HL-60/S4 treated with retinoic acid at 250 ng/mL for 4 days and 3 days (cell line): ENCODE measurements around the gene METTL15.
"Not testable (repeated sequence)": the region's sequence is repeated elsewhere in the genome, so short reads cannot be mapped to it uniquely, and the experiment has no call there.

Source experiments
- in situ Hi-C: fragments of 300-500 bp; cut with MboI; formaldehyde crosslinking; loops from 2 replicates; pipeline ENCODE4 v1.7.0; 2022; ENCODE audit warnings: low sequenced_read_pairs

METTL15 gene

DNA sequence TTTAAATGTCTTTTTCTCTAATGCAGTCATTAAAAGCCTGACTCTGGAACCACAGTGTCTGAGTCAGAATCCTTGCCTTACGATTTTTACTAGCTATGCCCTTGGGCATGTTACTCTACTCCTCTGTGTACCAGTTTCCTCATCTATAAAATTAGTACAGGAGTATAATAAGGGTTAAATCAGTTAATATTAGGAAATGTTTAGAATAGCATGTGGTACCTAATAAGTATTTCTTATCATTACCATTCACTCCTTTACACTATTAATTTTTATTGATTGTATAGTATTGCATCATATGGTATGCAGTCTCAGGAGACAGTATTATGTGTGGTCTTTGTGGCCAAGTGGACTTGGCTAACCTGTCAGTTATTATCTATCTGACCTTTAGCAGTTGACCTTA is 68.2 kb downstream of the METTL15 start:
- in situ Hi-C loops, result no loop called here

DNA sequence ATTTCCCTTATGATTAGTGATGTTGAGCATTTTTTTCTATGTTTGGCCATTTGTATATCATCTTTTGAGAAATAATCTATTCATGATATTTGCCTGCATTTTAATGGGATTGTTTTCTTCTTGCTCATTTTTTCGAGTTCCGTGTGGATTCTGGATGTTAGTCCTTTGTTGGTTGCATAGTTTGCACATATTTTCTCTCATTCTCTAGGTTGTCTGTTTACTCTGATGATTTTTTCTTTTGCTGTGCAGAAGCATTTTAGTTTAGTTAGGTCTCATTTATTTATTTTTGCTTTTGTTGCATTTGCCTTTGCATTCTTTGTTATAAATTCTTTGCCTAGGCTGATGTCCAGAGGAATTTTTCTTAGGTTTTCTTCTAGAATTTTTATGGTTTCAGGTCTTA is 87.3 kb downstream of the METTL15 start:
- in situ Hi-C loops, result no loop called here

DNA sequence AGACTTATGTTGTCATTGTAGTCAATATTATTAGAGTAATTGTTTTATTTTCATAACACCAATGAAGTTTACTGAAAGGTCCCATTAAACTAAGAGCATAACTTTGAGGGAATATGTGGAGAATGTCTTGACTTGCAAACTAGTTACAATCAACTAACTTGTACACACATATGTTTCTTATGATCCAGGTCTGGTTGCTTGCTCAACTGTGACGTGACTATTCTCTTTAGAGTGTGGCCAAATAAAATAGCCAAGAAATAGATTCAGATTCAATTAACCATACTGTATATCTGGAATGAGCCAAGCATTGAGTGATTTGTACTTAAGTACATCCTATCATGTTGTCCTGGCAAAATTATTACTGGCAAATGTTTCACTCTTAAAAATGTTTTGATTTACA is 101.7 kb downstream of the METTL15 start:
- in situ Hi-C loops, result no loop called here

DNA sequence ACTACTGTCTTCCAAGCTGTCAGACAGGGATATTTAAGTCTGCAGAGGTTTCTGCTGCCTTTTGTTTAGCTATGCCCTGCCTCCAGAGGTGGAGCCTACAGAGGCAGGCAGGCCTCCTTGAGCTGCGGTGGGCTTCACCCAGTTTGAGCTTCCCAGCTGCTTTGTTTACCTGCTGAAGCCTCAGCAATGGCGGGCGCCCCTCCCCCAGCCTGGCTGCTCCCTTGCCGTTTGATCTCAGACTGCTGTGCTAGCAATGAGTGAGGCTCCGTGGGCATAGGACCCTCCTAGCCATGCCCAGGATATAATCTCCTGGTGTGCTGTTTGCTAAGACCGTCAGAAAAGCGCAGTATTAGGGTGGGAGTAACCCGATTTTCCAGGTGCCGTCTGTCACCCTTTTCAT is 113.9 kb downstream of the METTL15 start:
- in situ Hi-C loops, result not testable (repeated sequence)

DNA sequence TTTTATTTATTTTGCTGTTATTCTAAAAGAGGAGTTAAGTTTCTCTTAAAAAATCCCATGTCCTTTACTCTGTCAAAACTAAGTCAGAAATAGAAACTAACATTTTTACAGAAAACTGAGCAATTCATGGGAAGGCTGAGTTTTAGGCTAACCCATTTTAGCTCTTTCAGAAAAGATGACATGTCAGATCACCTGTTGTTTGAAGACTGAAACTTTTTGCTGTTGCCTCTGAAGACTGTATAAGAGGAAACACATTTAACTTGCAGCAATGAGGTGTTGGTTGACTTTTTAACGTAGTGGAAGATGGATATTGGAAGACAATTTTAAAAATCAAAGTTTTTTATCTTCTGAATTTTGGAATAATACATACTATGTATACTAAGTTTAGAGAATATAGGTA is 115.4 kb downstream of the METTL15 start:
- in situ Hi-C loops, result no loop called here

DNA sequence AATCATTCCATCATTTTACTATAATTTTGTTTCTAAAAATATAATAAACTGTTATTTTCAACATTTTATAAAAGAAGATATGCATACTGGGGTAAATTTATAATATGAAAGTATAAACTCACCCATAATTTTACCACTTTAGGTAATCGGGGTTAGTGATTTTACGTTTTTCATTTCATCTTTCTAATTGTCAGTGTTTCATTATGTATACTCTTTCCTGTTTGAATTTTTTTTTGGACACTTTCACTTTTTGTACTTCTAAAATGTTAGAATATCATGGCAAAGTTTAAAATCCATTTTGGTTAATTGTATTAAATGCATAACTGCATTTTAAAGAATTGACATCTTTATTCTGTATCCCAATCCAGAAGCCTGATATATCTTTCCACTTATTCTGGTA is 115.8 kb downstream of the METTL15 start:
- in situ Hi-C loops, result no loop called here

DNA sequence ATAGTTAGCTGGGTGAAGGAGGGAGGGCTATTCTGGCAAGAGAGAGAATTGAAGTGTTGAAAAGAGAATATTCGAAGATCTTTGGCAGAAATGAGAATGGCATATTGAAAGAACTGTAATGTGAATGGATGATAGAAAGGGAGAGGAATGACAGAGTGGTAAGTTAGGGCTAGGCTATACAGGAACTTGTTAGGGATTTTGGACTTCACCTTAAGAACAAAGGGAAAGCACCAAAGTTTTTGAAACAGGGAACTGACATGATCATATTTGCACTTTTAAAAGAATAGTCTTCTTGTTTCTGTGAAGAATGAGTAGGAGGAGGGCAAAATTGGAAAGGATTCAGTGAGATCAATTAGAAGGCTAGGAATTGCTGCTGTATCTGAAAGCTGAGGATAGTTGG is 119.3 kb downstream of the METTL15 start:
- in situ Hi-C loops, result no loop called here

DNA sequence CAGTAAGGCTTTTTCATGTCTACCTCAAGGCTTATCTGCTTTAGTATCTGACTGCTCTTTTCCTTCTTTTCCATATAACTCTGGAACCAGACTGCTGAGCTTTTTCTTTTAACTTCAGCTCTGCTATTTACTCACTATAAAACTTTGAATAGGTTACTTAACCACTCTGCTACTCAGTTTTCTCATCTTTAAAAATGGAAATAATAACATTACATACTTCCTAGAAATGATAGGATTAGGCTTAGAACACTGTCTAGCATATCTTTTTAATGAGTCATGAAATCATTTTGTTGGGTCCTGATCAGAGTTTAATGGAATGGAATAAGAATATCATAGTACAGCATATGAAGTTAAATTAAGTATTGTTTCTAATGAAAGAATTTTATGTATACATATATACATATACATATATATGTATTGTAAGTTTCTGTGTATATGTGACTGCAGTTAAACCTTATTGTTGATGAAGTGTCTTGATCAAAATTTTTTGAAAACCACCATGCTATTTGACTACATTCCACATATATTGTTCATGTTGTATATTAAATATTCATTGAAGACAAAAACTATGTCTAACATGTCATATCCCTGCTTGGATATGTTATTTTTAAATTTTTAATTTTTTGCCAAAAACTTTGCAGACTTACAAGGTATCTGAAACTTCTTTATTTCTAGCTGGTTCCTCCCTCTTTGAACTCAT is 120.2 kb downstream of the METTL15 start:
- in situ Hi-C loops, result no loop called here

DNA sequence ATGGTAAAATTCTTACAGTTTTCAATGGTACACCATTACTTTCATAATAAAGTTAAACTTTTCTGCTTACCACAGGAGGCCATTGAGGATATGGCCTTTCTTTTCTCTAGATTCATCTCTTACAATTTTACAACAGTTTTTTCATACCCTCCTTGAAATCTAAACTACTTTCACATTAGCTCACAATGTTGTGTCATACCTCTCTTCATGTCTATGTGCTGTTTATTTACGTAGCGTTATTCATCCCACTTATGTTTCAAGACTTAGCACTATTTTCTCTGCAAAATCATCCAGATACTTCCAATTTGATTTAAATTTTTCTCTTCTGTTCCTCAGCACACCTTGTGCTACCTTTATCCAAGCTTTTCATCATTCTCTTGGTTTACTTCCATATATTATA is 123.3 kb downstream of the METTL15 start:
- in situ Hi-C loops, result no loop called here

DNA sequence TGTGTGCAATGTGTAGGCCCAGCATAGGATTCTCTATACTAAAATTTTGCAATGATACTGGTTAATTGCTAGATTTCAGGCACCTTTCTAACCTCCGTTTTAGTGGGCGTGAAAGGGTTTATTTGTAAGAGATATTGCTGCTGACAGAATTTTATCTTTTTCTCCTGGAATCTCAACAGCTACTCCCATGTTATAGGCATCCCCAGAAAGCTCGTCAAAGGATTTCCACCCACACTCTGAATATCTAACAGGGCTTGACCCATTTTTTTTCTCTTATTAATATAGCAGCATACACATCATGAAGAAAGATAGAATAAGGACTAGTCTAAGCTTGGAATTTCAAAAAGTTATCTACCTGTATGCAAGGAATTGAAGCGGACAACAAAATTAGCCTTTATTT is 124.5 kb downstream of the METTL15 start:
- in situ Hi-C loops, result no loop called here

DNA sequence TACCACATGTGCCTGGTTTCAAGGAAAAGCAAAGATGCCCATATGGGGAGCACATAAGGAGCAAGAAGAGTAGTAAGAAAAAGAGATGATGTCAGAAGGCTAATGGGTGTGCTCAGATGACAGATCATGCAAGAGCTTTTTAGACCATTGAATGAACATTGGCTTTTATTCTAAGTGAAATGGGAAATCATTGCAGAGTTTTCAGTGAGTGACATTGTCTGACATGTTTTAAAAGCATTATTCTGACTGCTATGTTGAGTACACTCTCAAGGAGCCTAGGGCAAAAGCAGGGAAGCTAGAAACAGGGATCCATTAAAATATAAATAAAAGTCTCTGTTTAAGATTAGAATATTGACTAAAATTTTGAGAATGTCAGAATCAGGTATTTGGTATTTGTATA is 133.6 kb downstream of the METTL15 start:
- in situ Hi-C loops, result no loop called here

DNA sequence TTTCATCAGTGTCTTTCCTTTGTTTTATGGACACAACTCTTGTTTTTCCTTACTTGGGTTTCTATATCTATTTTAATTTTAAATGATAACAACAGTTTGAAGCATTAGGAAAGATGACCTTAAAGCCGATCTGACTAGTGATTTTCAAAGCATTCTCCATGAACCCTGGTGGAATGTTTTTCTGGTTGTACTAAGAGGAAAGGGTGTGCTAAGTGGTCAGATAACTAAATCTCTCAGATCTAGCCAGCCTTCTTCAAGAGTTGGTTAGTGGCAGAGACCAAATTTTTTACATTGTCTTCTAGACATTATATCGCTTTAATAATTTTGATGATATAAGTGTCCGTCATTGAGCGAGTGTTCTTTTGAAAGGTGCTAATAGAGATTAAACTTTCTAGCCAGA is 134.4 kb downstream of the METTL15 start:
- in situ Hi-C loops, result no loop called here

DNA sequence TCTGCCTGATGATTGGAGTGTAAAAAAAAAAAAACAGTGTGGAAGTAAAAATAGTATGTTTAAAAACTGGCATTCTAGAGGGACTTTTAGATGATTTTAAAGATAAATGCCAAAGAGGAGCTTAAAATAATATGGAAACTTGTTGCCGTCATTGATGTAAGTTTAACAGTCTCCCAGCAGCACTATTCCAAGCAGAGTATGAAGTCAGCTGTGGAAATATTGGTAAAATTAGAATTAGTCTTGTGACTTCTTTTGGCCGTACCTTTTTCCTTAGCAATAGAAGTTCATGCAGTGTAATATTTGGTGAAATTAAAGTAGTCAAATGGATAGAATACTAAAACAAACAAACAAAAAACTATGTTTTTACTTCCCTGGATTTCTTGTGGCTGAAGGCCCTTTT is 134.9 kb downstream of the METTL15 start:
- in situ Hi-C loops, result no loop called here

DNA sequence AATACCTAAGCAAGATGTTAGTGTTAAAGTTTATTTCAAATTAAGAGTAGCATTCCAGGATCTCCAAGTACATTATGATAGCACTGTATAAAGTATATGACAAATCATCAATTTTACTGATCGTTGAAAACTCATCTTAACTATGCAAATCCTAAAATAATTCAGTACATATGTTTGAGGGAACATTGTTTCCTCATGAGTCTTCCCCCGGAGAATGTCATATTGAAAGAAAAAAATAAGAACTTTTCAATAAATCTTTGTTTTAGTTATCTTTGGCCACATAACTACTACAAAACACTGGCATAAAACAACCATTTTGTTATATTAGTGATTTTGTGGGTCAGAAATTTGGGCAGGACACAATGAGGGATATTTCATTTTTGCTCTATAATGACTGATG is 135.4 kb downstream of the METTL15 start:
- in situ Hi-C loops, result no loop called here

DNA sequence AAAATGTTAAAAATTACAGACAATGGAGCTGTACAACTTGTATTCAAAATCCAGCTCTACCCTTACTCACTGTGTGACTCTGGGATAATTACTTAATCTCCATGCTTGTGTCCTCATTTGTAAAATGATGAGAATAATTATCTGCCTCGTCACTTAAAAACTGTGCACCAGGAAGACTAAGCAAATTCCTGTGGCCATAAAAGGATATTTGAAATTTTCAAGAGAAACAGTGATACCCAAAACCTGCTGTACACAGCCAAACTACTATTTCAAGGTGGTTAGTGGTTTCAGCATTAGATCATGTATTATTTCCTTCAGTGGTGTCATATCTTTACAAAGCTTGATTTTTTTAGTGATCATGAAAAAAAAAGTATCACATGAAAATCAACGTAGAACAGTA is 136.9 kb downstream of the METTL15 start:
- in situ Hi-C loops, result no loop called here

DNA sequence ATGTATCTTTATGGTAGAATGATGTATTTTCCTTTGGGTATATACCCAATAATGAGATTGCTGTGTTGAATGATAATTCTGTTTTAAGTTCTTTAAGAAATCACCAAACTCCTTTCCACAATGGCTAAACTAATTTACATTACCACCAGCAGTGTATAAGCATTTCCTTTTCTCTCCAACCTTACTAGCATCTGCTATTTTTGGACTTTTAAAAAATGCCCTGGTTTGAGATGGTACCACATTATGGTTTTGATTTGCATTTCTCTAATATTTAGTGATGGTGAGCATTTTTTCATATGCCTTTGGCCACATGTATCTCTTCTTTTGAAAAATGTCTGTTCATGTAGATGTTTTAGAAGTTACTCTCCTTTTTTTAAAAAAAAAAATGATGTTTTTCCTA is 142.0 kb downstream of the METTL15 start:
- in situ Hi-C loops, result no loop called here

DNA sequence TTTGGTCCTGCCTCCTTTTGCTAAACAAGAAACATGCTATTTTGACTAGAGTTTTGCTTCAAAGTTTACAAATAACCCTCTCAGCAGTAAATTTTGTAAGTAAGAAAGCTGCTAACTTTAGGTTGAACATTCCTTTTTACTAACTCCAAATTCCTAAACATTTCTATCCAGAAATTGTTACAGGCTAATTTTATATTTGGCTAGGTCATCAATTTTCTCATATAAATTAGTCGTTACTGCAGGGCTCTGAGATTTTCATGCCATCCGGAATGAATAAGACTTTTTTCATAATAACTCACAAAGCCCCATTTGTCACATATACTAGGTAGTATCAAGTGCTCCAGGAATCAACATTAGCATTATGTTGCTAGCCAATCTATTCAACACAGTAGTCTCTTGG is 143.1 kb downstream of the METTL15 start:
- in situ Hi-C loops, result no loop called here

DNA sequence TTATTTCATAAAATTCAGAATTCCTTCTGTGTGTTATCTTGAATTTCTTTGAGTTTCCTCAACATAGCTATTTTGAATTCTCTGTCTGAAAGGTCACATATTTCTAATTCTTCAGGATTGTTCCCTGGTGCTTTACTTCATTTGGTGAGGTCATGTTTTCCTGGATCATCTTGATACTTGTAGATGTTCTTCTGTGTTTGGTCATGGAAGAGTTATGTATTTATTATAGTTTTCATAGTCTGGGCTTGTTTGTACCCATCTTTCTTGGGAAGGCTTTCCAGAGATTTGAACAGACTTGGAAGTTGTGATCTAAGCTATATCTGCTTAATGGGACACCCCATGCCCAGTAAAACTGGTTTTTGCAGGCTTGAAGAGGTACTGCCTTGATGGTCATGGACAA is 149.6 kb downstream of the METTL15 start:
- in situ Hi-C loops, result no loop called here

DNA sequence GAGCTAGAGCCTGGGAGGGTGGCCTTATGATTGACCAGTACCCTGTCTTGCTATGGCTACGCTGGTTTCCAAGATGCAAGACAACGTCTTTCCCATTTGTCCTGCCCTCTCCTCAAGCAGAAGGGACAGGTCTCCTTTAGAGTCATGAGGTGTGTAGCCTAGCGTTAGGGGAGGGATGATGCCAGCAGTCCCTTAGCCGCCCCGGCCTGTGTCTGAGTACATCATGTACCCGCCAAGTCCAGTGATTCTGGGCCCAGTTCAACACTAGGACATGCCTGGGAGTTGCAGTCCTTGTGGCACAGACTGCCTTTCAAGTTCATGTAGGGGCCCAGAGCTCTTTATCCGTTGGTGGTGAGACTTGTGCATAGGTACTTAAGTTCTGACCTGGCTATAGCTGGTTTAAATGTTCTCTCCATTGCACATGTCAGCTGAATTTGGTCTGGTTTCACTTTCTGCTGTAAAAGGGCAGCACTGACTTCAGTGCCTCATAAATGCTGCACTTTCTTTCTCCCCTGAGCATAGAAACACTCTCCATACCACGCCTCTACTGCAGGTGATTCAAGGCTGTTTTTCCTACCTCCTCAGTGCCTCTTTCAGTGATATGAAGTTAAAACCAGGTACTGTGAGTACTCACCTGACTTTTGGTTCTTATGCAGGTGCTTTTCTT is 151.1 kb downstream of the METTL15 start:
- in situ Hi-C loops, result no loop called here

DNA sequence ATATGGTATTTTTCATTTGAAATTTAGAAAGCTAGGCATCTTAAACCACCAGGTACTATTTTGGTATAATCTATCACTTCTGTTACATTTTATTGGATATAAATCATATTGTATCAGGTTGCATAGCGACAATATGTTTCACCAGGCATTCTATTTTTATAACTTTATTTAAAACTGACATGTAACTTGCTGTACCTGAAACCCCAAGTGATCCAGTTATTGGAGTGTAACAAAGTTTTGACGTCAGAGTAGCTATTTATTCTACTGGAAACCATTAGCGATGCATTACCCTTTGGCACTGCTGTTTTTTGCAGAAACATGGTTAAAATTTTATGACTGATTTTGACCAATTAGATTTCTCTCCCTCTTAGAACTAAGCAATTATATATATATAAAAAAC is 160.7 kb downstream of the METTL15 start:
- in situ Hi-C loops, result no loop called here

DNA sequence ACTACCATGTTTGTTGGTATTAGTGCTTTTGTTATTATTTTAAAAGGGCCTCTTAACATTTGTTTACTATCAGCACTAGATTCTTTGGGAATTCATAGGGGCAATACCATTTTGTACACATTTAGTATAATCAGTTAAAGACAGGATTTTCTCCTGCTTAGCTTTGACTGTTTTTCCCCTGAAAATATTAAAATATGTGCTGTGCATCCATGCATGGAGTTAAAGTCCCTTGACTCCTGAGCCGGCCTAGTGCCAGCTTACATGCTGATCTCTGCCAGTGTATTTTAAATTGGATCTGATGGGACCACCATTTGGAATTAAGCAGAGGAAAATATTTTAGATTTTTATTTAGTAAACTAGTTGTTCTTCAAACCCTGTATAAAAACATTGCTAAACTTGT is 161.4 kb downstream of the METTL15 start:
- in situ Hi-C loops, result no loop called here

DNA sequence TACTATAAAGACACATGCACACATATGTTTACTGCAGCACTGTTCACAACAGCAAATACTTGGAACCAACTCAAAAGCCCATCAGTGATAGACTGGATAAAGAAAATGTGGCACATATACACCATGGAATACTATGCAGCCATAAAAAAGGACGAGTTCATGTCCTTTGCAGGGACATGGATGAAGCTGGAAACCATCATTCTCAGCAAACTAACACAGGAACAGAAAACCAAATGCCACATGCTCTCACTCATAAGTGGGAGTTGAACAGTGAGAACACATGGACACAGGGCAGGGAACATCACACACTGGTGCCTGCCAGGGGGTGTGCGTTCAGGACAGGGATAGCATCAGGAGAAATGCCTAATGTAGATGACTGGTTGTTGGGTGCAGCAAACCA is 164.1 kb downstream of the METTL15 start:
- in situ Hi-C loops, result not testable (repeated sequence)

DNA sequence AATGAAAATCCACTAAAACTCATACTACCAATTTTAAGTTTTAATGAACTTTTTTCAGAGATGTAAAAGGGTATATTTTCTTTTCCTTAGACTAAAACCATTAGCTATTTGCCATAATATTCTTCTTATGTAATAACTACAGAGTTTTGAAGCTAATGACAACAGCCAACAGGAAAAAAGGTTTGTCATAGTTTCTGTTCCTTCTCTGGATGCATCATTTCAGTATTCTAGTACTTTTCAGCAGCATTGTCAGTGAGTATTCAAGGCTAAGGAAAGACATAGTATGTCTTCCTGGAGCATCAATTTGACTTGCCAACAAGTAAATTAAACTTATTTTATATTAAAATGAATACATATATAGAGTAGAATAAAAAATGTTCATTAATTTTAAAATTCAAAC is 166.0 kb downstream of the METTL15 start:
- in situ Hi-C loops, result no loop called here
